Measurements from ENCODE around the gene PLEKHD1.

The PLEKHD1 gene

GRCh38 chr14:69522026-69522425, 37.5 kb downstream of the PLEKHD1 start:
- no peak for DNase-seq

- no peak for DNase-seq
Observed at GRCh38 chr14:69525896-69526295, 41.4 kb downstream of the PLEKHD1 start.

GRCh38 chr14:69527635-69528034, 43.1 kb downstream of the PLEKHD1 start:
- no peak for DNase-seq

- no peak for DNase-seq
Observed at GRCh38 chr14:69528143-69528542, 43.6 kb downstream of the PLEKHD1 start.

- DNase-seq = no peak
Observed at GRCh38 chr14:69528930-69529329, 44.4 kb downstream of the PLEKHD1 start.

- no peak for DNase-seq
Observed at GRCh38 chr14:69529563-69529962, 45.0 kb downstream of the PLEKHD1 start.

GRCh38 chr14:69530095-69530494, 45.6 kb downstream of the PLEKHD1 start:
- no peak for DNase-seq

- no peak for DNase-seq
Observed at GRCh38 chr14:69531135-69531534, 46.6 kb downstream of the PLEKHD1 start.

GRCh38 chr14:69532561-69533340, 48.2 kb downstream of the PLEKHD1 start:
- no peak for DNase-seq

GRCh38 chr14:69535230-69535848, 50.8 kb downstream of the PLEKHD1 start:
- no peak for DNase-seq

- DNase-seq = peak; percentile 7
Observed at GRCh38 chr14:69536971-69537370, 52.4 kb downstream of the PLEKHD1 start.

GRCh38 chr14:69537900-69538299, 53.4 kb downstream of the PLEKHD1 start:
- no peak for DNase-seq

GRCh38 chr14:69538766-69539165, 54.2 kb downstream of the PLEKHD1 start:
- no peak for DNase-seq

GRCh38 chr14:69539631-69540410, 55.3 kb downstream of the PLEKHD1 start:
- DNase-seq = no peak

- no peak for DNase-seq
Observed at GRCh38 chr14:69540654-69541335, 56.3 kb downstream of the PLEKHD1 start.

GRCh38 chr14:69542311-69542710, 57.8 kb downstream of the PLEKHD1 start:
- no peak for DNase-seq

GRCh38 chr14:69543341-69544115, 59.0 kb downstream of the PLEKHD1 start:
- peak; percentile 82 for DNase-seq

GRCh38 chr14:69547701-69548348, 63.3 kb downstream of the PLEKHD1 start:
- DNase-seq = peak; percentile 33

- DNase-seq = no peak
Observed at GRCh38 chr14:69548566-69548965, 64.0 kb downstream of the PLEKHD1 start.

GRCh38 chr14:69551511-69551910, 67.0 kb downstream of the PLEKHD1 start:
- no peak for DNase-seq

- DNase-seq = no peak
Observed at GRCh38 chr14:69553252-69553651, 68.7 kb downstream of the PLEKHD1 start.

- DNase-seq = no peak
Observed at GRCh38 chr14:69554500-69554899, 70.0 kb downstream of the PLEKHD1 start.

Data from activated CD4-positive, alpha-beta T cell treated with anti-CD3 and anti-CD28 coated beads, Interleukin-2, Interleukin-6, amounts not matched to agents 100 ng/mL and 50 ng/mL, durations not matched to agents 16 hours and 8 hours (primary cell).